ENCODE data around the gene SH3GLB2. TPM values are rescaled to one million over a fixed set of nuclear protein-coding genes. Genes with fewer than 3 reads are reported as not detected.

SH3GLB2 gene
- total RNA-seq, 1 experiment from 2014 or later = 66.5 TPM

DNA sequence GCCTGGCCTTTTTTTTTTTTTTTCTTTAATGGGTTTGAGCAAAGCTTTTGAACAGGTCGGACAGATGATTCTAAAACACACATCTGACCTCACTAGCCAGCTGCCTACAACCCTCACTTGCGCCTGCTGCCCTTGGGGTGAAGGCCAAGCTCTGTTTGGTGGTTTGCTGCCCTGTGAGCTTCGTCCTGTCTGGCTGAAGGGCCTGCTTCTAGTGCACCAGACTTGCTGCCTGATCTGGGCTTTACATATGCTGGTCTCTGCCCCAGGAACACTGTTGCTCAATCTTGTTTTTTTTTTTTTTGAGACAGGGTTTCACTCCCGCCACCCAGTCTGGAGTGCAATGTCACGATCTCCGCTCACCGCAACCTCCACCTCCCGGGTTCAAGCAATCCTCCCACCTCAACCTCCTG, 36.4 kb upstream of the SH3GLB2 start:
- TF ChIP-seq, protein P1, sequence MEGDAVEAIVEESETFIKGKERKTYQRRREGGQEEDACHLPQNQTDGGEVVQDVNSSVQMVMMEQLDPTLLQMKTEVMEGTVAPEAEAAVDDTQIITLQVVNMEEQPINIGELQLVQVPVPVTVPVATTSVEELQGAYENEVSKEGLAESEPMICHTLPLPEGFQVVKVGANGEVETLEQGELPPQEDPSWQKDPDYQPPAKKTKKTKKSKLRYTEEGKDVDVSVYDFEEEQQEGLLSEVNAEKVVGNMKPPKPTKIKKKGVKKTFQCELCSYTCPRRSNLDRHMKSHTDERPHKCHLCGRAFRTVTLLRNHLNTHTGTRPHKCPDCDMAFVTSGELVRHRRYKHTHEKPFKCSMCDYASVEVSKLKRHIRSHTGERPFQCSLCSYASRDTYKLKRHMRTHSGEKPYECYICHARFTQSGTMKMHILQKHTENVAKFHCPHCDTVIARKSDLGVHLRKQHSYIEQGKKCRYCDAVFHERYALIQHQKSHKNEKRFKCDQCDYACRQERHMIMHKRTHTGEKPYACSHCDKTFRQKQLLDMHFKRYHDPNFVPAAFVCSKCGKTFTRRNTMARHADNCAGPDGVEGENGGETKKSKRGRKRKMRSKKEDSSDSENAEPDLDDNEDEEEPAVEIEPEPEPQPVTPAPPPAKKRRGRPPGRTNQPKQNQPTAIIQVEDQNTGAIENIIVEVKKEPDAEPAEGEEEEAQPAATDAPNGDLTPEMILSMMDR (IDR thresholded peaks at IDR 0.05; ENCODE audit: unreplicated experiment) = no peak
- H3K27ac Mint-ChIP-seq (ENCODE audit: unreplicated experiment) = no peak overlapping the region
- H3K27me3 Mint-ChIP-seq (ENCODE audit: unreplicated experiment) = no peaks in the 10 kb centered on the region
- H3K36me3 Mint-ChIP-seq (ENCODE audit: insufficient read depth, unreplicated experiment) = peaks cover 16% of the 10 kb centered on the region
- H3K9me3 Mint-ChIP-seq (ENCODE audit: low read depth, unreplicated experiment) = no peaks in the 10 kb centered on the region
- CTCF ChIA-PET = no interaction called here
- no peak for DNase-seq
- no peaks in the 10 kb centered on the region for H3K4me1 Mint-ChIP-seq (ENCODE audit: low read depth, unreplicated experiment)
- H3K4me3 Mint-ChIP-seq (ENCODE audit: low read depth, unreplicated experiment) = no peak overlapping the region
- intact Hi-C loops (cut with micrococcal nuclease; ENCODE audit: unreplicated experiment) = no loop called here
- BruUV-seq (replicated peaks) = no TSS peak

DNA sequence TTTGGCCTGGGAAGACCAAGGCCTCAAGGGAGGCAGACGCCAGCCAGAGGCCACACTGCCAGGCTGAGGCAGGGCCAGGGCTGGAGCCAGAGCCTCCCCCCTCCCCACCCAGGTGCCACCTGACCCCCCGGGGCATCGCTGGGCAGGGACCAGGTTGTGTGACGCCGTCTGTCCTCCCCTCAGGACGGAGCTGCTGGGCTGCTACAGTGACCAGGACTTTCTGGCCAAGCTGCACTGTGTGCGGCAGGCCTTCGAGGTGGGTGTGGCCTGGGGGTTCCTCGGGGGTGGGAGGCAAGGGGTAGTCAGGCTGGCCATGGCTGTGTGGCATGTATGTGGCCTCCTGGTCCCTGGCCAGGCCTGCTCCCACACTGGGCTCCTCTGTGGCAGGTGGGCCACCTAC, 34.9 kb upstream of the SH3GLB2 start:
- no TSS peak for BruUV-seq (replicated peaks)
- no peak overlapping the region for H3K27ac Mint-ChIP-seq (ENCODE audit: unreplicated experiment)
- H3K9me3 Mint-ChIP-seq (ENCODE audit: low read depth, unreplicated experiment) = no peaks in the 10 kb centered on the region
- intact Hi-C loops (cut with micrococcal nuclease; ENCODE audit: unreplicated experiment) = no loop called here
- H3K4me1 Mint-ChIP-seq (ENCODE audit: low read depth, unreplicated experiment) = no peaks in the 10 kb centered on the region
- peaks cover 11% of the 10 kb centered on the region for H3K36me3 Mint-ChIP-seq (ENCODE audit: insufficient read depth, unreplicated experiment)
- no peak for DNase-seq
- TF ChIP-seq, protein P1 (IDR thresholded peaks at IDR 0.05; ENCODE audit: unreplicated experiment) = no peak
- H3K4me3 Mint-ChIP-seq (ENCODE audit: low read depth, unreplicated experiment) = no peak overlapping the region
- CTCF ChIA-PET = interaction anchor here (0.7 kb wide), 1 partner anchor 662 kb away, joined by 4 read pairs; no protein-coding TSS in a partner anchor
- no peaks in the 10 kb centered on the region for H3K27me3 Mint-ChIP-seq (ENCODE audit: unreplicated experiment)

DNA sequence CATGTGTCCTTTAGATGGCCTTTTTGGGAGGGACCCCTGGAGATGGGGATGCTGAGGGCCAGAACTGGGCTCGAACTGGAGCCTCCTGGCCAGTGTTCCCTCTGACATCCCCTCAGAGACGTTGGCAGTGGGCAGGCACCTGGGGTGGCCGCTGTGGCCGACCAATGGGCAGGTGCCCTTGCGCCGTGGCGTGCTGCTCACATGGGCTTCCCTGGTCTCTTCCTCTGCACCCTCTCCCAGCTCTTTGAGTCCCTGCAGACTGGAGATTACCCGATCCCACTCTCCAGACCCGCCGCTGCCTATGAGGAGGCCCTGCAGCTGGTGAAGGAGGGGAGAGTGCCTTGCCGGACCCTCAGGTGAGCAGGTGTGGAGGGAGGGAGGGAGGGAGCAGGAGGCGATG, 32.9 kb upstream of the SH3GLB2 start:
- intact Hi-C loops (cut with micrococcal nuclease; ENCODE audit: unreplicated experiment) = no loop called here
- Mint-ChIP-seq H3K27me3 (ENCODE audit: unreplicated experiment) (no peaks in the 10 kb centered on the region), H3K36me3 (ENCODE audit: insufficient read depth, unreplicated experiment) (peaks cover 8% of the 10 kb centered on the region), H3K4me3 (ENCODE audit: low read depth, unreplicated experiment) (no peak overlapping the region), H3K4me1 (ENCODE audit: low read depth, unreplicated experiment) (no peaks in the 10 kb centered on the region), H3K27ac (ENCODE audit: unreplicated experiment) (no peak overlapping the region), H3K9me3 (ENCODE audit: low read depth, unreplicated experiment) (no peaks in the 10 kb centered on the region)
- no peak for DNase-seq
- no TSS peak for BruUV-seq (replicated peaks)
- TF ChIP-seq, protein P1 (IDR thresholded peaks at IDR 0.05; ENCODE audit: unreplicated experiment) = no peak
- CTCF ChIA-PET = no interaction called here

DNA sequence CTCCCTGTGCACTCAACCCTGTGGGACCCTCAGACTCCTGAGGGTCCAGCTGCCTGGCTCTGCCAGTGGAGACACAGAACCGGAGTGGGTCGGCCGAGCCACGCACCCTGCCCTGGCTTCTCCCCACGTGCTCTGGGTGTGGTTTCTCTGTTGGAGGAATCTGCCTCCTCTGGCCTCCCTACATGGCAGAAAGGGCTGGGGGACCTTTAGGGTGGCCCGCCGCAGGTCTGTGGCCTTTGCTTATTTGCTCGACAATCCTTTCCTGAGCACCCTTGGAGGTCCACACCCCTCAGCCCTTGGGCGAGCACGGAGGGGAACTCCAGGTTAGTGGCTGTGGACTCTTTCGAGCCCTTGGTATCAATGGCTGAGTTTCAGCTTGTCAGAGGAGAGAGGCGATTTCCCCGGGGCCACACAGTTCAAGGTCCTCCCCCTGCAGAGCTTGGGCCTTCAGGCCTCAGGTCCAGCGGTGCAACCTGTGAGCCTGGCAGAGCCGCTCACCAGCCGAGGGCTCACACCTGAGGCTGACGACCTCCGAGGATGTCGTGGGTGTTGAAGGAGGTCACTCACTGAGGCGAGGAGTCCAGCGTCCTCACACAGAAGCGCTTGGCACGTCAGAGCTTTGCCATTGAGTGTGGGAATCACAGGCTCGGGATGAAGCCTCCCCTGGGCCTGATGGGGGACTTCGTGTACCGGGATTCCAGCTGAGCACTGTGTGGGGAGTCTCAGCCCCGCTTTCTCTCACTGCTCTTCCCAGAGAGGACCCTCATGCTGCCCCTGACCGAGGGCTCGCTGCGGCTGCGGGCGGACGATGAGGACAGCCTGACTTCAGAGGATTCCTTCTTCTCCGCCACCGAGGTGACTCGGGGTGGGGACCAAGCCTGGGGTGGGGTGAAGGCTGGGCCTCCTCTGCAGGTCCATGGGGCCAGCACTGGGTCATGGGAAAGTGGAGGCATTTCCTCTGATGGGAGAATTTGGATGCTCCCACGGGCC, 32.0 kb upstream of the SH3GLB2 start:
- no peaks in the 10 kb centered on the region for H3K27me3 Mint-ChIP-seq (ENCODE audit: unreplicated experiment)
- TF ChIP-seq, protein P1 (IDR thresholded peaks at IDR 0.05; ENCODE audit: unreplicated experiment) = no peak
- peaks cover 4% of the 10 kb centered on the region for H3K36me3 Mint-ChIP-seq (ENCODE audit: insufficient read depth, unreplicated experiment)
- H3K27ac Mint-ChIP-seq (ENCODE audit: unreplicated experiment) = no peak overlapping the region
- no peaks in the 10 kb centered on the region for H3K9me3 Mint-ChIP-seq (ENCODE audit: low read depth, unreplicated experiment)
- CTCF ChIA-PET = no interaction called here
- intact Hi-C loops (cut with micrococcal nuclease; ENCODE audit: unreplicated experiment) = no loop called here
- no peak for DNase-seq
- H3K4me3 Mint-ChIP-seq (ENCODE audit: low read depth, unreplicated experiment) = no peak overlapping the region
- BruUV-seq (replicated peaks) = no TSS peak
- H3K4me1 Mint-ChIP-seq (ENCODE audit: low read depth, unreplicated experiment) = no peaks in the 10 kb centered on the region

All from Calu3 (cell line).